Osteocyte (in vitro differentiated cells): ENCODE results near the gene SMAD3. TPM values are rescaled to one million over a fixed set of nuclear protein-coding genes. Genes with fewer than 3 reads are reported as not detected.

Experiments
- DNase-seq: peaks from one replicate; pipeline ENCODE4 v3.0.0; 2021; ENCODE audit warnings: mixed read lengths; ENCODE audit not compliant: unreplicated experiment; ENCODE audit errors: extremely low spot score
- H3K27ac Mint-ChIP-seq: one replicate; pipeline ENCODE4 v1.8.0; 2021; ENCODE audit warnings: mild to moderate bottlenecking, mixed read lengths; ENCODE audit not compliant: unreplicated experiment
- H3K27me3 Mint-ChIP-seq: one replicate; pipeline ENCODE4 v1.8.0; 2021; ENCODE audit warnings: mixed read lengths; ENCODE audit not compliant: unreplicated experiment
- H3K36me3 Mint-ChIP-seq: one replicate; pipeline ENCODE4 v1.8.0; 2021; ENCODE audit warnings: mixed read lengths; ENCODE audit not compliant: unreplicated experiment
- H3K4me1 Mint-ChIP-seq: one replicate; pipeline ENCODE4 v1.8.0; 2021; ENCODE audit warnings: mixed read lengths; ENCODE audit not compliant: unreplicated experiment
- H3K4me3 Mint-ChIP-seq: one replicate; pipeline ENCODE4 v1.8.0; 2021; ENCODE audit warnings: mild to moderate bottlenecking, moderate library complexity, mixed read lengths; ENCODE audit not compliant: unreplicated experiment
- H3K9me3 Mint-ChIP-seq: one replicate; pipeline ENCODE4 v1.8.0; 2021; ENCODE audit warnings: mixed read lengths; ENCODE audit not compliant: unreplicated experiment
- CTCF ChIP-seq: fragments of 200-600 bp; sonication (generic); IDR thresholded peaks from 2 replicates; pipeline ENCODE4 v1.5.0; 2021; ENCODE audit warnings: antibody characterized with exemption, mild to moderate bottlenecking, moderate library complexity
- total RNA-seq: library from RNA; stranded (reverse); gene quantifications from 2 replicates; pipeline ENCODE4 v1.2.1, GENCODE V29; 2021

SMAD3 gene
- total RNA-seq, 1 donor from 2014 or later, result 39.7 TPM

GRCh38 chr15:67089217-67090193 lies 24.1 kb downstream of the SMAD3 start:
- Mint-ChIP-seq H3K4me1 (peaks cover 79% of the 10 kb centered on the region), H3K9me3 (no peaks in the 10 kb centered on the region), H3K4me3 (no peak overlapping the region), H3K36me3 (peaks cover 1% of the 10 kb centered on the region), H3K27ac (peak overlapping the region; percentile 7), H3K27me3 (no peaks in the 10 kb centered on the region)
- DNase-seq, result no peak
- no peak for TF ChIP-seq CTCF

- DNase-seq, result no peak
- Mint-ChIP-seq H3K9me3 (no peaks in the 10 kb centered on the region), H3K27me3 (no peaks in the 10 kb centered on the region), H3K4me3 (no peak overlapping the region), H3K27ac (no peak overlapping the region), H3K36me3 (no peaks in the 10 kb centered on the region), H3K4me1 (peaks cover 69% of the 10 kb centered on the region)
- no peak for TF ChIP-seq CTCF
These were observed 25.1 kb downstream of the SMAD3 start for GRCh38 chr15:67090297-67091070.

GRCh38 chr15:67091071-67091979 lies 25.9 kb downstream of the SMAD3 start:
- no peak for TF ChIP-seq CTCF
- DNase-seq, result no peak
- Mint-ChIP-seq H3K9me3 (no peaks in the 10 kb centered on the region), H3K4me3 (no peak overlapping the region), H3K4me1 (peaks cover 61% of the 10 kb centered on the region), H3K27ac (no peak overlapping the region), H3K36me3 (peaks cover 5% of the 10 kb centered on the region), H3K27me3 (no peaks in the 10 kb centered on the region)

- Mint-ChIP-seq H3K27ac (peak overlapping the region; percentile 34), H3K4me1 (peaks cover 56% of the 10 kb centered on the region), H3K9me3 (no peaks in the 10 kb centered on the region), H3K4me3 (no peak overlapping the region), H3K36me3 (peaks cover 5% of the 10 kb centered on the region), H3K27me3 (no peaks in the 10 kb centered on the region)
- DNase-seq, result no peak
- no peak for TF ChIP-seq CTCF
These were observed 26.7 kb downstream of the SMAD3 start for GRCh38 chr15:67091980-67092677.
